Liver (tissue), 3 donors: ENCODE data around the gene GTF3C5.

Source experiments
- CTCF ChIP-seq: fragments of 150-350 bp; IDR thresholded peaks from 2 replicates; pipeline ENCODE4 v1.5.1; 2017; ENCODE audit warnings: improper control_type of control experiment, low read depth, low read length; ENCODE audit not compliant: missing input control
- JUND ChIP-seq, 2 donors: IDR thresholded peaks; 2 replicates each; pipeline ENCODE4 v1.6.1; 2016; ENCODE audit warnings: antibody characterized with exemption in 2 of 2
- MAX ChIP-seq: IDR thresholded peaks from 2 replicates; pipeline ENCODE4 v1.6.1; 2016; ENCODE audit warnings: antibody characterized with exemption
- REST ChIP-seq: IDR thresholded peaks from 2 replicates; pipeline ENCODE4 v1.6.1; 2016; ENCODE audit warnings: antibody characterized with exemption, mild to moderate bottlenecking
- RXRA ChIP-seq, 2 donors: IDR thresholded peaks; 2 replicates each; pipeline ENCODE4 v1.6.1; 2017 to 2018; ENCODE audit warnings: antibody characterized with exemption in 2 of 2, mild to moderate bottlenecking in 1 of 2
- donor health status: healthy.
- donor health status: healthy.

GRCh38 chr9:132993511-132993939 lies 37.3 kb upstream of the GTF3C5 start:
- TF ChIP-seq JUND (IDR thresholded peaks at IDR 0.05) = no peak
- TF ChIP-seq REST = no peak
- TF ChIP-seq RXRA (IDR thresholded peaks at IDR 0.05) = no peak
- no peak for TF ChIP-seq MAX
- TF ChIP-seq CTCF = no peak
